IPS DF 4.7 (cell line): ENCODE results near the gene NCCRP1.
A peak's percentile ranks its signal among the peaks of the same experiment; 100 is the strongest.
"Not testable (repeated sequence)": the region's sequence is repeated elsewhere in the genome, so short reads cannot be mapped to it uniquely, and the experiment has no call there.

Experiments
- DNase-seq: peaks from one replicate; pipeline ENCODE4 v3.0.0-alpha.2; 2013; ENCODE audit warnings: low spot score; ENCODE audit errors: extremely low read depth

Gene NCCRP1

GRCh38 chr19:39208175-39208795, 11.5 kb downstream of the NCCRP1 start:
- DNase-seq = no peak

GRCh38 chr19:39209196-39209595, 12.4 kb downstream of the NCCRP1 start:
- DNase-seq = no peak

- no peak for DNase-seq
These were observed 15.1 kb downstream of the NCCRP1 start for GRCh38 chr19:39211731-39212374.

GRCh38 chr19:39212375-39212742, 15.6 kb downstream of the NCCRP1 start:
- peak; percentile 38 for DNase-seq

- not testable (repeated sequence) for DNase-seq
These were observed 18.6 kb downstream of the NCCRP1 start for GRCh38 chr19:39215323-39215722.

GRCh38 chr19:39217094-39217493, 20.3 kb downstream of the NCCRP1 start:
- DNase-seq = no peak

GRCh38 chr19:39218230-39219007, 21.7 kb downstream of the NCCRP1 start:
- DNase-seq = no peak

GRCh38 chr19:39219108-39219507, 22.3 kb downstream of the NCCRP1 start:
- DNase-seq = not testable (repeated sequence)

- no peak for DNase-seq
These were observed 27.0 kb downstream of the NCCRP1 start for GRCh38 chr19:39223703-39224279.

- DNase-seq = no peak
These were observed 28.1 kb downstream of the NCCRP1 start for GRCh38 chr19:39224910-39225309.

- DNase-seq = no peak
These were observed 33.5 kb downstream of the NCCRP1 start for GRCh38 chr19:39230096-39230764.

- DNase-seq = no peak
These were observed 35.9 kb downstream of the NCCRP1 start for GRCh38 chr19:39232708-39233107.

- no peak for DNase-seq
These were observed 39.8 kb downstream of the NCCRP1 start for GRCh38 chr19:39236527-39236926.

GRCh38 chr19:39237200-39238184, 40.7 kb downstream of the NCCRP1 start:
- no peak for DNase-seq

- DNase-seq = no peak
These were observed 41.4 kb downstream of the NCCRP1 start for GRCh38 chr19:39238209-39238608.

- no peak for DNase-seq
These were observed 42.2 kb downstream of the NCCRP1 start for GRCh38 chr19:39238944-39239343.

- no peak for DNase-seq
These were observed 43.7 kb downstream of the NCCRP1 start for GRCh38 chr19:39240421-39240820.

GRCh38 chr19:39243741-39244140, 47.0 kb downstream of the NCCRP1 start:
- not testable (repeated sequence) for DNase-seq

- not testable (repeated sequence) for DNase-seq
These were observed 47.8 kb downstream of the NCCRP1 start, which contains the start of gene IFNL3 for GRCh38 chr19:39244410-39245100. Gene IFNL3 (minus strand): TSS chr19:39245006. CDS start chr19:39244967, 39 bp downstream.

GRCh38 chr19:39245166-39245565, 48.4 kb downstream of the NCCRP1 start:
- DNase-seq = not testable (repeated sequence)
